ENCODE measurements around the gene PHF21A.

GRCh38 chr11:45907911-45908370 is 213.3 kb downstream of the PHF21A start:
- TF ChIP-seq CTCF (IDR thresholded peaks at IDR 0.05; ENCODE audit: borderline replicate concordance, extremely low read depth, low read length, poor library complexity, severe bottlenecking): no peak
- TF ChIP-seq EZH2 (IDR thresholded peaks at IDR 0.05; ENCODE audit: borderline replicate concordance, low read depth, low read length, severe bottlenecking): no peak

Measured in DND-41 (cell line).